ENCODE measurements around the gene SDK1.

Gene SDK1

DNA sequence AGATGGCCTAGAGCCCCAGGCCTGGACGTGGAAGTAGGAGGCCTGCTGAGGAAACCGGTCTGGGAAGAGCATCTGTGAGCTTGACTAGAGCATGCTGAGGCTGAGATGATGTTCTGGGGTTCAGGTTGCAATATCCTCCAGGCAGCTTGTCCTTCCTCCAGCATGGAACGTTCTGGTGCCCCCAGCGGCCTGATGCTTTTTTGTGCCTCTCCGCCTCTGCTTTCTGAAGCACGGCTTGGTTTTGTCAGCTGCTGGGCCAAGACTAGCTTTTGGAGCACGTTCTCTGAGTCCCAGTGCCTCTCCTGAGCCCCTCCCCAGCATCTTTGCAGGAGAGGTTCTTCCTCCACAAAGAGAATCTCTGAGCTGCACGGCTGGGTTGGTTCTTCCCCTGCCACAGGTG lies 699.1 kb downstream of the SDK1 start:
- in situ Hi-C loops (cut with MboI; ENCODE audit: low sequenced_read_pairs), result no loop called here

- in situ Hi-C loops (cut with MboI; ENCODE audit: low sequenced_read_pairs), result no loop called here
Observed at GRCh38 chr7:4000934-4001333, 699.9 kb downstream of the SDK1 start.

GRCh38 chr7:4001742-4002141 lies 700.7 kb downstream of the SDK1 start:
- in situ Hi-C loops (cut with MboI; ENCODE audit: low sequenced_read_pairs), result no loop called here

GRCh38 chr7:4003503-4003902 lies 702.5 kb downstream of the SDK1 start:
- in situ Hi-C loops (cut with MboI; ENCODE audit: low sequenced_read_pairs), result no loop called here

DNA sequence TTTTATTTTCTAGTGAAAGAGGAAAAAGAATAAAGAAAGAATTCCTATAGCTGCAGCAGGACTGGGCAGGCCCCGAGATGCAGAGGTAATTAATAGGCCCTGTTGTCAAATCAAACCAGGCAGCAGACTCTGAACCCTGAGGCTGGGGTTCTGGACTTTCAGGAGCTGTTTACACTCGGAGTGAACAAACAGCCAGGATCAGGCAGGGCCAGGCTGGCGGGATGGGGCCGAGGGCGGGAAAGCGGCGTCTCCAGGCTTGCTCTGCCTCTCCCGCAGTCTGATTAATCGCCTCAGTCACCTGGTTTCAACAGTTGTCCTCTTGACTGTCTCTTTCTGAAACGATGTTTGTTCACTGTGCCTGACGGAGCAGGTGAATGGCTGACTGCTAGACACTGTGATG lies 705.6 kb downstream of the SDK1 start:
- in situ Hi-C loops (cut with MboI; ENCODE audit: low sequenced_read_pairs), result no loop called here

DNA sequence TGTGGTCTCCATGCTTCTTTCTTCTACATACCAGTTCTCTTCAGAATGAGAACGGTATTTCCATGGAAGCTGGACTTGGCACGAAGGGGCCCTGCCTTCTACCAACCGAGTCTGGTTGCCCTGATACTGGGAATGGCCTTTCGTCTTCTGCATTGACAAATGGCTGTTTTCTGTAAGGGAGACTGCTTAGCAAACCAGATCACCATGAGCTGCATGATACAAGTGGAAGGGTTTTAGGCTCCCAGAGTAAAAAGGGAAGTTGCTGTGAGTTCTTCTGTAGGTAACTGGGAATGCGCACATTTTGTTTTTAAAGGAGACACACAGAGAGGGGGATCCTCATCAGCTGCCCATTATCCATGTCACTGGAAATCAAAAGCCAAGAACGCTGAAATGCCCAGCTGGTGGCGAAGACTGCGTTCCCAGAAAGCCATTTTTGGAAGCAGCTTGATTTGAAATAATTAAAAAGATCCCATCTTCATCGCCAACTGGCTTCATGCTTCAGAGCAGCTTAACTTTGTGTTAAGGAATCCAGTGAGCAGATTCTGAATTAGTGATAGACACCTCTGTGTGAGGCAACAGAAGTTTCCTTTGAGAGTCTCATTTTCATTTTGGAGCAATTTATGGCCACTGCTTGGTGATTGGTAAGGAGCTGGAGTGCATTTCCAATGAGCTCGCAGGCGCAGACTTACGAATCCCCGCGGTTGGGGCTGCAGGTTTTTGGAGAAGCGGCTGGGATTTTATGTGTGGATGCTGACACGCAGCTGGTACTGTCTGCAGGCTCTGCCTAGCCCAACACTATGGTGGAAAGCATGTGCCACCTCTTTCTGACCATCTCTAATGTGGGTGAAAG lies 708.4 kb downstream of the SDK1 start:
- in situ Hi-C loops (cut with MboI; ENCODE audit: low sequenced_read_pairs), result no loop called here

- in situ Hi-C loops (cut with MboI; ENCODE audit: low sequenced_read_pairs), result no loop called here
Observed at GRCh38 chr7:4010061-4010605, 709.1 kb downstream of the SDK1 start.

- in situ Hi-C loops (cut with MboI; ENCODE audit: low sequenced_read_pairs), result no loop called here
Observed at GRCh38 chr7:4010923-4011656, 710.0 kb downstream of the SDK1 start.

- in situ Hi-C loops (cut with MboI; ENCODE audit: low sequenced_read_pairs), result no loop called here
Observed at GRCh38 chr7:4013793-4014192, 712.7 kb downstream of the SDK1 start.

- in situ Hi-C loops (cut with MboI; ENCODE audit: low sequenced_read_pairs), result no loop called here
Observed at GRCh38 chr7:4014346-4015050, 713.4 kb downstream of the SDK1 start.

GRCh38 chr7:4015371-4015770 lies 714.3 kb downstream of the SDK1 start:
- in situ Hi-C loops (cut with MboI; ENCODE audit: low sequenced_read_pairs), result no loop called here

DNA sequence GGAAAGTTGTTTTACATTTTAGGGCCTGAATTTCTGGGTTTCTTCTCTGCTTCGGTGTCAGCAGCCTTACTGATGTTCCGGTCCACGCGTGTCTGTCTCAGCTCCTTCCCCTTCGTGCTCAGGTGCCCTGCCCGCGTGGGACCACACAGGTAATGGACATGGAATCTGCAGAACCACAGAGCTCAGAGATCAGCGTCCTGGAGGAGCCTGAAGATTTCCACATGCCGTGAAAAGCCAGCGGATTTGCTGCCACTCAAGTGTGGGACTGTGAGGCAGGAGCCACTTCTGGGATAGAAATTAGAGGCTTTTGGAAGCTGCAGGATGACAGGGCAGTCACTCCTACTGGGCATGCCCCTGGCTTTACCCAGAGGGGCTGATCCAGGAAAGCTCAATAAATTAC lies 714.9 kb downstream of the SDK1 start:
- in situ Hi-C loops (cut with MboI; ENCODE audit: low sequenced_read_pairs), result no loop called here

- in situ Hi-C loops (cut with MboI; ENCODE audit: low sequenced_read_pairs), result no loop called here
Observed at GRCh38 chr7:4017081-4017480, 716.0 kb downstream of the SDK1 start.

GRCh38 chr7:4017785-4018184 lies 716.7 kb downstream of the SDK1 start:
- in situ Hi-C loops (cut with MboI; ENCODE audit: low sequenced_read_pairs), result no loop called here

GRCh38 chr7:4018601-4019316 lies 717.7 kb downstream of the SDK1 start:
- in situ Hi-C loops (cut with MboI; ENCODE audit: low sequenced_read_pairs), result no loop called here

- in situ Hi-C loops (cut with MboI; ENCODE audit: low sequenced_read_pairs), result no loop called here
Observed at GRCh38 chr7:4020086-4020485, 719.0 kb downstream of the SDK1 start.

DNA sequence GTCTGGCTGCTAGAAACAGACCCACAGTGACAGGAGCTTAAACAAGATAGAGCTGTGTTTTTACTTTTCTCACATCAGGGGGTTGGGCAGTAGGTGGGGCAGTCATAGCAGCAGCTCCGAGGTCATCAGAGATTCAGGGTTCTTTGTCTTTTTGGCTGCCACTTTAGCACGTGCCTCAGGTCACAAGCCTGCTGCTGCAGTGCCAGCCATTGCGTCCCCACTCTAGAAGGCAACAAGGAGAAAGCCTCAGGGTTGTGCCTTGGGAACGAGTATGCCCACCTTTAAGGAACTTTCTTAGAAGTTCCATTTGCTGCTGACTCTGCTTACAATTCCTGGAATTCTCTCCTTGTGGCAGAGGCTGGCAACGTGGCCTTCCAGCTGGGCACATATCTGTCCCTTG lies 720.4 kb downstream of the SDK1 start:
- in situ Hi-C loops (cut with MboI; ENCODE audit: low sequenced_read_pairs), result no loop called here

- in situ Hi-C loops (cut with MboI; ENCODE audit: low sequenced_read_pairs), result no loop called here
Observed at GRCh38 chr7:4022265-4022664, 721.2 kb downstream of the SDK1 start.

DNA sequence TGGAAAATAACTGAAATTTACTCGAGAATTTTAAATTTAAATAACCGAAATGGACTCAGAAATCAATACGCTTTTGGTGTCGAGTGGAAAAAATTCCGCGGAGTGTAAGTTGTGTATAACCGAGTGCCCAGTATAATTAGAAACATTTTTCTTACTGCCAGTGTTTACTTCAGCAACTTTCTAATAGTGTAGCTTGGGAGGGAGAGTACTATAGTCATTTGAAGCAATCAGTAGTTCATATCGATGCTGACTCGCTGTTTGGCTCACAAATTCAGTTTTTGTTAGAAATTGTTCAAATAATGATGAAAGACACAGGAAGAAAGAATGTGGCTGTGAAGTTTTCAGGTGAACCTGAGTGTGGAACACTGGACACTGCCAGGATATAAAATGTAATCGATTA lies 722.5 kb downstream of the SDK1 start:
- in situ Hi-C loops (cut with MboI; ENCODE audit: low sequenced_read_pairs), result no loop called here

GRCh38 chr7:4024133-4024532 lies 723.1 kb downstream of the SDK1 start:
- in situ Hi-C loops (cut with MboI; ENCODE audit: low sequenced_read_pairs), result no loop called here

GRCh38 chr7:4024806-4025205 lies 723.8 kb downstream of the SDK1 start:
- in situ Hi-C loops (cut with MboI; ENCODE audit: low sequenced_read_pairs), result no loop called here

All from hTERT RPE-1 (cell line).